B cell (primary cell): ENCODE results near the gene GPR162. TPM values are rescaled to one million over a fixed set of nuclear protein-coding genes. Genes with fewer than 3 reads are reported as not detected.
"Not testable (repeated sequence)": the region's sequence is repeated elsewhere in the genome, so short reads cannot be mapped to it uniquely, and the experiment has no call there.

Experiments
- ATAC-seq: fragments of 200-7000 bp; cut with Tn5 transposase; one replicate; pipeline ENCODE4 v1.10.0; 2021; ENCODE audit warnings: low read depth, mild to moderate bottlenecking, moderate number of reproducible peaks, moderate library complexity
- CTCF ChIA-PET: fragments of 350-600 bp; sonication (Branson Sonifier 250); formaldehyde crosslinking; loops from one replicate; lab custom pipeline; 2021; ENCODE audit warnings: antibody characterized with exemption, inconsistent platforms; lab: Charles Lee
- POLR2A ChIA-PET: fragments of 350-600 bp; sonication (Branson Sonifier 250); formaldehyde crosslinking; loops from one replicate; lab custom pipeline; 2021; ENCODE audit warnings: antibody characterized with exemption; lab: Charles Lee
- DNase-seq: peaks from one replicate; pipeline ENCODE4 v3.0.0; 2013
- H2AFZ ChIP-seq: 2 replicates; pipeline ENCODE4 v1.6.1; 2012; ENCODE audit warnings: mild to moderate bottlenecking, low read depth, low read length; ENCODE audit not compliant: insufficient read depth, poor library complexity, severe bottlenecking
- H3K27ac ChIP-seq, 2 donors: 1 replicate in 1 of 2; 2 replicates in 1 of 2; pipeline ENCODE4 v1.5.1; 2012 to 2013; ENCODE audit warnings: low read length in 2 of 2, mild to moderate bottlenecking in 2 of 2, moderate library complexity in 1 of 2
- H3K27me3 ChIP-seq, 4 experiments: fragments of 200-600 bp in 1 of 4; sonication (generic) in 1 of 4; replicated peaks in 1 of 4; 1 replicate in 2 of 4; 2 replicates in 2 of 4; pipeline versions ENCODE4 v1.6.1 to v1.7.0; 2013 to 2016; ENCODE audit warnings: low read length in 3 of 4, mild to moderate bottlenecking in 2 of 4, mixed read lengths in 1 of 4, moderate library complexity in 1 of 4; ENCODE audit not compliant: insufficient read depth in 4 of 4, control insufficient read depth in 3 of 4; ENCODE audit errors: control extremely low read depth in 1 of 4
- H3K36me3 ChIP-seq, 2 experiments: replicated peaks in 1 of 2; 1 replicate in 1 of 2; 2 replicates in 1 of 2; pipeline versions ENCODE4 v1.6.1 to v1.7.1; 2013; ENCODE audit warnings: low read length in 1 of 2; ENCODE audit not compliant: insufficient read depth in 2 of 2, control insufficient read depth in 1 of 2; ENCODE audit errors: control extremely low read depth in 1 of 2, extremely low read depth in 1 of 2
- H3K4me1 ChIP-seq, 2 donors: fragments of 200-600 bp in 1 of 2; sonication (generic) in 1 of 2; 1 replicate in 1 of 2; 2 replicates in 1 of 2; pipeline versions ENCODE4 v1.5.1 to v1.6.1; 2013 to 2017; ENCODE audit warnings: low read length in 2 of 2; ENCODE audit not compliant: control insufficient read depth in 2 of 2, insufficient read depth in 2 of 2
- H3K4me2 ChIP-seq: replicated peaks from 2 replicates; pipeline ENCODE3; 2012; ENCODE audit warnings: mild to moderate bottlenecking, low read depth, low read length; ENCODE audit not compliant: poor library complexity, severe bottlenecking
- H3K4me3 ChIP-seq, 5 experiments: fragments of 200-600 bp in 1 of 5; sonication (generic) in 1 of 5; 1 replicate in 3 of 5; 2 replicates in 2 of 5; pipeline versions ENCODE4 v1.5.1 to v1.7.0; 2011 to 2016; ENCODE audit warnings: low read length in 4 of 5, mild to moderate bottlenecking in 4 of 5, low read depth in 2 of 5, control low read depth in 1 of 5, moderate library complexity in 1 of 5; ENCODE audit not compliant: insufficient read depth in 1 of 5; ENCODE audit errors: control extremely low read depth in 1 of 5, extremely low read depth in 1 of 5
- H3K79me2 ChIP-seq: fragments of 200-600 bp; sonication (generic); one replicate; pipeline ENCODE4 v1.6.0; 2016; ENCODE audit warnings: low read length; ENCODE audit not compliant: control insufficient read depth, insufficient read depth
- H3K9ac ChIP-seq: fragments of 200-600 bp; sonication (generic); 2 replicates; pipeline ENCODE4 v1.6.1; 2017; ENCODE audit warnings: mild to moderate bottlenecking, low read length, moderate library complexity
- H3K9me3 ChIP-seq, 3 donors: one replicate each; pipeline versions ENCODE4 v1.6.1 to v1.7.1; 2013; ENCODE audit warnings: low read length in 2 of 3; ENCODE audit not compliant: control insufficient read depth in 2 of 3, insufficient read depth in 1 of 3; ENCODE audit errors: control extremely low read depth in 1 of 3
- H4K20me1 ChIP-seq: 2 replicates; pipeline ENCODE4 v1.6.0; 2012; ENCODE audit warnings: mild to moderate bottlenecking, low read length; ENCODE audit not compliant: insufficient read depth, control insufficient read depth, poor library complexity, severe bottlenecking
- H3K27ac Mint-ChIP-seq: one replicate; pipeline ENCODE4 v1.8.0; 2021; ENCODE audit warnings: mixed read lengths
- H3K27me3 Mint-ChIP-seq: one replicate; pipeline ENCODE4 v1.8.0; 2021; ENCODE audit warnings: mixed read lengths
- H3K4me1 Mint-ChIP-seq: one replicate; pipeline ENCODE4 v1.8.0; 2021; ENCODE audit warnings: mixed read lengths
- H3K4me3 Mint-ChIP-seq: one replicate; pipeline ENCODE4 v1.8.0; 2021; ENCODE audit warnings: mixed read lengths
- H3K9me3 Mint-ChIP-seq: one replicate; pipeline ENCODE4 v1.8.0; 2022; ENCODE audit warnings: mixed read lengths; ENCODE audit not compliant: insufficient read depth
- CTCF ChIP-seq: fragments of 200-600 bp; IDR thresholded peaks from one replicate; pipeline ENCODE4 v1.8.0; 2022; ENCODE audit warnings: antibody characterized with exemption, mild to moderate bottlenecking
- EZH2 ChIP-seq: IDR thresholded peaks from 2 replicates; pipeline ENCODE4 v1.6.1; 2012; ENCODE audit warnings: borderline replicate concordance, low read depth, mild to moderate bottlenecking, moderate library complexity, low read length; ENCODE audit not compliant: insufficient read depth, poor library complexity, severe bottlenecking
- WGBS: methylation state at CpG from one replicate; pipeline ENCODE4 v1.1.5; 2013; ENCODE audit warnings: missing lambda C conversion rate; ENCODE audit not compliant: insufficient coverage; 5-methylcytosine and 5-hydroxymethylcytosine counted together
- intact Hi-C: fragments of 100-400 bp; cut with micrococcal nuclease; formaldehyde crosslinking; loops from one replicate; pipeline ENCODE4 v1.10.0; 2022
- polyA plus RNA-seq: library from polyadenylated mRNA; depleted of rRNA; stranded (reverse); fragments of >200 nt; gene quantifications from 2 replicates; pipeline ENCODE4 v1.2.3, GENCODE V29; 2012
- total RNA-seq, 2 donors: library from RNA; stranded (reverse); fragments of 120-200 nt in 1 of 2; gene quantifications; 1 replicate in 1 of 2; 2 replicates in 1 of 2; pipeline versions ENCODE4 v1.2.3 to v1.2.4, GENCODE V29; 2013 to 2022

The GPR162 gene
- total and polyA plus RNA-seq, 2 donors (not counting 1 experiment from before 2014, with no cell fraction given): 0.54 TPM; not detected in 1

- H3K27ac ChIP-seq: no peak overlapping the region
- peaks cover 17% of the 10 kb centered on the region for H3K79me2 ChIP-seq
- POLR2A ChIA-PET: interaction anchor here (0.6 to 5.5 kb wide), 10 partner anchors 16 to 92 kb away, joined by 3 to 49 read pairs (median 3); partner anchors contain the start of genes C12orf57, CDCA3, RNU7-1 and USP5
- peaks cover 37 to 50% of the 10 kb centered on the region in 2 donors for H3K4me1 ChIP-seq
- no peak overlapping the region for H2AFZ ChIP-seq
- H3K9ac ChIP-seq: no peak overlapping the region
- no peak for ATAC-seq
- no peaks in the 10 kb centered on the region for H3K27me3 ChIP-seq
- DNase-seq: peak; percentile 89
- H3K36me3 ChIP-seq: peaks cover 0 to 27% of the 10 kb centered on the region in 2 experiments
- intact Hi-C loops: loop anchor here (1.0 to 2.0 kb wide), 8 partner anchors 55 to 244 kb away; partner anchors contain the start of genes C12orf57, C1R, C1RL and LPCAT3
- no peaks in the 10 kb centered on the region for H3K9me3 Mint-ChIP-seq
- CTCF ChIA-PET: interaction anchor here (0.6 to 11.8 kb wide), 39 partner anchors 9 to 275 kb away, joined by 3 to 136 read pairs (median 5); partner anchors contain the start of genes C12orf57, C1R, C1RL and CDCA3
- H3K9me3 ChIP-seq: no peaks in the 10 kb centered on the region
- H3K4me3 ChIP-seq: no peak overlapping the region
- peaks cover 54% of the 10 kb centered on the region for H3K4me1 Mint-ChIP-seq
- H3K27ac Mint-ChIP-seq: peak overlapping the region; percentile 89
- 44% methylated on average over 12 of the region's 12 CpGs for WGBS
- TF ChIP-seq CTCF (peak; percentile 94), EZH2 (no peak)
- H3K27me3 Mint-ChIP-seq: no peaks in the 10 kb centered on the region
- peak overlapping the region; percentile 89 for H3K4me3 Mint-ChIP-seq
- H4K20me1 ChIP-seq: peaks cover 46% of the 10 kb centered on the region
- peak overlapping the region; percentile 97 for H3K4me2 ChIP-seq
Measured at GRCh38 chr12:6869049-6870021, 47.7 kb downstream of the GPR162 start.

- peak overlapping the region; percentile 46 for H3K27ac Mint-ChIP-seq
- Histone ChIP-seq H3K79me2 (peaks cover 17% of the 10 kb centered on the region), H3K4me1 (peaks cover 37 to 50% of the 10 kb centered on the region in 2 donors), H3K36me3 (peaks cover 0 to 21% of the 10 kb centered on the region in 2 experiments), H4K20me1 (peaks cover 46% of the 10 kb centered on the region)
- intact Hi-C loops, H3K9ac ChIP-seq, H2AFZ ChIP-seq, H3K4me2 ChIP-seq, ATAC-seq, H3K9me3 Mint-ChIP-seq, H3K27me3 ChIP-seq, H3K27me3 Mint-ChIP-seq, H3K9me3 ChIP-seq, DNase-seq, H3K27ac ChIP-seq, H3K4me3 ChIP-seq: not testable (repeated sequence)
- ChIA-PET POLR2A (interaction anchor here (0.6 to 1.1 kb wide), 5 partner anchors 18 to 94 kb away, joined by 3 to 8 read pairs (median 3); partner anchors contain the start of genes RNU7-1 and USP5), CTCF (interaction anchor here (0.8 to 11.8 kb wide), 11 partner anchors 11 to 274 kb away, joined by 3 to 136 read pairs (median 16); partner anchors contain the start of genes C1RL, CDCA3, MLF2 and USP5)
- no CpG with 5 or more reads among the region's 4 CpGs for WGBS
- H3K4me1 Mint-ChIP-seq: peaks cover 56% of the 10 kb centered on the region
- H3K4me3 Mint-ChIP-seq: peak overlapping the region; percentile 50
Measured at GRCh38 chr12:6870304-6870703, 48.7 kb downstream of the GPR162 start.
